PC-3 (cell line): Measurements from ENCODE around the gene ULK4. TPM values are rescaled to one million over a fixed set of nuclear protein-coding genes. Genes with fewer than 3 reads are reported as not detected.

Experiments
- ATAC-seq: fragments of 200-7000 bp; cut with Tn5 transposase; 2 replicates; pipeline ENCODE4 v1.9.1; 2020; ENCODE audit warnings: mild to moderate bottlenecking, moderate library complexity
- BruUV-seq: library from RNA; stranded (reverse); fragments of 400-500 nt; replicated peaks from 2 replicates; lab custom pipeline; 2021; lab: Mats Ljungman, UMichigan
- CTCF ChIA-PET: fragments of 300-600 bp; sonication (Branson Sonifier 250); formaldehyde crosslinking; loops from one replicate; lab custom pipeline; 2022; ENCODE audit warnings: antibody characterized with exemption; lab: Charles Lee
- POLR2A ChIA-PET: fragments of 300-600 bp; sonication (Branson Sonifier 250); formaldehyde crosslinking; loops from one replicate; lab custom pipeline; 2022; ENCODE audit warnings: antibody characterized with exemption; ENCODE audit not compliant: unreplicated experiment; lab: Charles Lee
- DNase-seq: peaks from one replicate; pipeline ENCODE4 v3.0.0-alpha.2; 2015
- H2AFZ ChIP-seq: fragments of 300-600 bp; sonication (generic); 2 replicates; pipeline ENCODE4 v1.6.0; 2016; ENCODE audit warnings: antibody characterized with exemption, low read length
- H3F3A ChIP-seq: fragments of 300-600 bp; sonication (generic); one replicate; pipeline ENCODE4 v1.6.0; 2017; ENCODE audit warnings: antibody characterized with exemption, low read length, control low read depth, mild to moderate bottlenecking; ENCODE audit not compliant: unreplicated experiment
- H3K27ac ChIP-seq: fragments of 300-600 bp; sonication (generic); 2 replicates; pipeline ENCODE4 v1.5.1; 2016; ENCODE audit warnings: mild to moderate bottlenecking, low read length
- H3K27me3 ChIP-seq: fragments of 300-600 bp; sonication (generic); 2 replicates; pipeline ENCODE4 v1.6.1; 2016; ENCODE audit warnings: low read length, mixed read lengths
- H3K36me3 ChIP-seq: fragments of 300-600 bp; sonication (generic); 2 replicates; pipeline ENCODE4 v1.6.1; 2016; ENCODE audit warnings: low read depth, mixed run types, low read length, mixed read lengths
- H3K4me1 ChIP-seq: fragments of 300-600 bp; sonication (generic); 2 replicates; pipeline ENCODE4 v1.5.1; 2016; ENCODE audit warnings: low read length; ENCODE audit not compliant: insufficient read depth
- H3K4me2 ChIP-seq: fragments of 300-600 bp; sonication (generic); 2 replicates; pipeline ENCODE4 v1.6.0; 2016; ENCODE audit warnings: low read length
- H3K4me3 ChIP-seq: fragments of 300-600 bp; sonication (generic); 2 replicates; pipeline ENCODE4 v1.5.1; 2016; ENCODE audit warnings: mild to moderate bottlenecking, low read length, mixed read lengths
- H3K79me2 ChIP-seq: fragments of 300-600 bp; sonication (generic); 2 replicates; pipeline ENCODE4 v1.6.1; 2017; ENCODE audit warnings: low read length, mixed read lengths
- H3K9ac ChIP-seq: fragments of 300-600 bp; sonication (generic); 2 replicates; pipeline ENCODE4 v1.6.0; 2016; ENCODE audit warnings: mild to moderate bottlenecking, low read length
- H3K9me2 ChIP-seq: fragments of 300-600 bp; sonication (generic); replicated peaks from 2 replicates; pipeline ENCODE4 v1.6.1; 2016; ENCODE audit warnings: mixed run types, low read length, mixed read lengths
- H3K9me3 ChIP-seq: fragments of 300-600 bp; sonication (generic); 2 replicates; pipeline ENCODE4 v1.6.1; 2016; ENCODE audit warnings: low read length, mixed read lengths
- H4K20me1 ChIP-seq: fragments of 300-600 bp; sonication (generic); 2 replicates; pipeline ENCODE4 v1.6.1; 2016; ENCODE audit warnings: low read length, mixed read lengths
- CTCF ChIP-seq: fragments of 300-600 bp; sonication (generic); conservative IDR thresholded peaks from 2 replicates; pipeline ENCODE4 v1.5.1; 2017; ENCODE audit warnings: antibody characterized with exemption, low read depth, mild to moderate bottlenecking, low read length
- EZH2 ChIP-seq: fragments of 300-600 bp; sonication (generic); IDR thresholded peaks from one replicate; pipeline ENCODE4 v1.6.1; 2017; ENCODE audit warnings: antibody characterized with exemption, mild to moderate bottlenecking, low read length; ENCODE audit not compliant: unreplicated experiment
- EZH2phosphoT487 ChIP-seq: fragments of 300-600 bp; sonication (generic); IDR thresholded peaks from 2 replicates; pipeline ENCODE4 v1.6.1; 2018; ENCODE audit warnings: mild to moderate bottlenecking, antibody characterized with exemption, low read length, borderline replicate concordance
- intact Hi-C: fragments of 100-400 bp; cut with micrococcal nuclease; formaldehyde crosslinking; loops from 2 replicates; pipeline ENCODE4 v1.9.0; 2023
- total RNA-seq: library from RNA; depleted of rRNA; stranded (reverse); fragments of >200 nt; gene quantifications from 2 replicates; pipeline ENCODE4 v1.2.3, GENCODE V29; 2014

Gene ULK4
- total RNA-seq, 1 experiment from 2014 or later = 4.8 TPM

- CTCF ChIA-PET = no interaction called here
- peak; percentile 9 for DNase-seq
These were observed 759.6 kb downstream of the ULK4 start for GRCh38 chr3:41202075-41202833.

GRCh38 chr3:41200669-41201021 is 761.3 kb downstream of the ULK4 start:
- Histone ChIP-seq H3K27me3 (no peaks in the 10 kb centered on the region), H3K9me3 (no peaks in the 10 kb centered on the region), H3K4me3 (peak overlapping the region; percentile 90), H4K20me1 (peaks cover 56% of the 10 kb centered on the region), H2AFZ (no peak overlapping the region), H3F3A (no peaks in the 10 kb centered on the region), H3K9ac (peak overlapping the region; percentile 57), H3K27ac (no peak overlapping the region), H3K4me1 (peaks cover 27% of the 10 kb centered on the region), H3K4me2 (peak overlapping the region; percentile 95), H3K9me2 (no peaks in the 10 kb centered on the region), H3K36me3 (no peaks in the 10 kb centered on the region), H3K79me2 (peaks cover 62% of the 10 kb centered on the region)
- intact Hi-C loops = loop anchor here (1.0 to 5.0 kb wide), 7 partner anchors 67 to 873 kb away; no protein-coding TSS in a partner anchor
- DNase-seq = peak; percentile 39
- BruUV-seq = no TSS peak
- peak; percentile 2; the same call in 1 of the 2 replicates for ATAC-seq
- ChIA-PET CTCF (no interaction called here), POLR2A (interaction anchor here (0.6 kb wide), 1 partner anchor 275 kb away, joined by 4 read pairs; no protein-coding TSS in a partner anchor)
- TF ChIP-seq CTCF = no peak
- no peak for TF ChIP-seq EZH2phosphoT487
- TF ChIP-seq EZH2 = no peak

More at GRCh38 chr3:41202075-41202833, 759.6 kb downstream of the ULK4 start:
- intact Hi-C loops = loop anchor here (5.0 kb wide), 5 partner anchors 65 to 680 kb away; no protein-coding TSS in a partner anchor
- H3K36me3 ChIP-seq = 0 out of 2 replicates have a peak, but pooled peaks cover 3% of the 10 kb centered on the region
- no peaks in the 10 kb centered on the region for H3K27me3 ChIP-seq
- no peak overlapping the region for H2AFZ ChIP-seq
- H3K9me2 ChIP-seq = no peaks in the 10 kb centered on the region
- POLR2A ChIA-PET = no interaction called here
- peaks cover 27% of the 10 kb centered on the region for H3K4me1 ChIP-seq
- H4K20me1 ChIP-seq = peaks cover 72% of the 10 kb centered on the region
- peak overlapping the region; percentile 95 for H3K4me2 ChIP-seq
- peak overlapping the region; percentile 90 for H3K4me3 ChIP-seq
- BruUV-seq = no TSS peak
- no peaks in the 10 kb centered on the region for H3F3A ChIP-seq
- no peaks in the 10 kb centered on the region for H3K9me3 ChIP-seq
- peak overlapping the region; percentile 57; the same call in 1 of the 2 replicates for H3K9ac ChIP-seq
- peaks cover 78% of the 10 kb centered on the region for H3K79me2 ChIP-seq
- TF ChIP-seq EZH2phosphoT487 (no peak), CTCF (no peak), EZH2 (no peak)
- no peak for ATAC-seq
- H3K27ac ChIP-seq = no peak overlapping the region
